HCT116 (cell line): Measurements from ENCODE around the gene KIAA0825.

Source experiments
- CTCF ChIP-seq, 3 experiments: fragments of 200-600 bp in 1 of 3; sonication (generic) in 1 of 3; IDR thresholded peaks in 2 of 3; conservative IDR thresholded peaks in 1 of 3; 2 replicates each; pipeline ENCODE4 v1.5.1; 2012 to 2017; ENCODE audit warnings: low read depth in 2 of 3, low read length in 2 of 3, antibody characterized with exemption in 1 of 3, borderline replicate concordance in 1 of 3, control low read depth in 1 of 3, mild to moderate bottlenecking in 1 of 3, mixed read lengths in 1 of 3, mixed run types in 1 of 3, moderate library complexity in 1 of 3; ENCODE audit not compliant: insufficient read depth in 1 of 3
- EGR1 ChIP-seq: IDR thresholded peaks from 2 replicates; pipeline ENCODE4 v1.6.1; 2012; ENCODE audit warnings: low read depth
- EZH2 ChIP-seq: fragments of 200-600 bp; sonication (generic); IDR thresholded peaks from 2 replicates; pipeline ENCODE4 v1.6.1; 2017; ENCODE audit warnings: antibody characterized with exemption, mixed run types
- EZH2phosphoT487 ChIP-seq: fragments of 200-600 bp; IDR thresholded peaks from 2 replicates; pipeline ENCODE4 v1.6.1; 2018; ENCODE audit warnings: antibody characterized with exemption, borderline replicate concordance
- POLR2A ChIP-seq: IDR thresholded peaks from 2 replicates; pipeline ENCODE4 v1.7.0; 2011; ENCODE audit warnings: borderline replicate concordance; ENCODE audit not compliant: insufficient read depth, insufficient read length; ENCODE audit errors: extremely low read depth
- POLR2AphosphoS5 ChIP-seq: IDR thresholded peaks from 2 replicates; pipeline ENCODE4 v1.6.1; 2011; ENCODE audit warnings: mild to moderate bottlenecking, low read depth, low read length, moderate library complexity
- RAD21 ChIP-seq: IDR thresholded peaks from 2 replicates; pipeline ENCODE4 v1.6.1; 2012; ENCODE audit warnings: low read depth, mild to moderate bottlenecking
- REST ChIP-seq: IDR thresholded peaks from 2 replicates; pipeline ENCODE4 v1.6.1; 2012; ENCODE audit warnings: low read depth
- SIN3A ChIP-seq: IDR thresholded peaks from 2 replicates; pipeline ENCODE4 v1.6.1; 2012; ENCODE audit warnings: low read depth
- SP1 ChIP-seq: IDR thresholded peaks from 2 replicates; pipeline ENCODE4 v1.6.1; 2012; ENCODE audit warnings: low read depth
- ZFX ChIP-seq: fragments of 450-650 bp; IDR thresholded peaks from 2 replicates; pipeline ENCODE4 v1.6.1; 2017
- ZNF274 ChIP-seq: fragments of 200-500 bp; sonication (Bioruptor generic); IDR thresholded peaks from 2 replicates; pipeline ENCODE4 v1.6.1; 2014; ENCODE audit warnings: mild to moderate bottlenecking, low read depth, low read length, inconsistent platforms
- TF ChIP-seq, protein P1 (sequence below): IDR thresholded peaks from 2 replicates; pipeline ENCODE4 v1.6.1; 2011; ENCODE audit warnings: mild to moderate bottlenecking, low read length, moderate library complexity; ENCODE audit not compliant: insufficient replicate concordance; ENCODE audit errors: extremely low read depth

GRCh38 chr5:94308442-94308841 lies 310.0 kb downstream of the KIAA0825 start:
- TF ChIP-seq POLR2AphosphoS5 (no peak), POLR2A (no peak), SIN3A (no peak), CTCF (IDR thresholded peaks at IDR 0.05 in 2 of 3, conservative IDR thresholded peaks at IDR 0.05 in 1 of 3; ENCODE audit: borderline replicate concordance in 1 of 3, insufficient read depth in 1 of 3, low read depth in 2 of 3, low read length in 2 of 3) (no peak), EZH2 (no peak), REST (no peak), EZH2phosphoT487 (no peak), EGR1 (no peak), SP1 (no peak), ZNF274 (no peak), ZFX (no peak), RAD21 (no peak)
- TF ChIP-seq, protein P1, sequence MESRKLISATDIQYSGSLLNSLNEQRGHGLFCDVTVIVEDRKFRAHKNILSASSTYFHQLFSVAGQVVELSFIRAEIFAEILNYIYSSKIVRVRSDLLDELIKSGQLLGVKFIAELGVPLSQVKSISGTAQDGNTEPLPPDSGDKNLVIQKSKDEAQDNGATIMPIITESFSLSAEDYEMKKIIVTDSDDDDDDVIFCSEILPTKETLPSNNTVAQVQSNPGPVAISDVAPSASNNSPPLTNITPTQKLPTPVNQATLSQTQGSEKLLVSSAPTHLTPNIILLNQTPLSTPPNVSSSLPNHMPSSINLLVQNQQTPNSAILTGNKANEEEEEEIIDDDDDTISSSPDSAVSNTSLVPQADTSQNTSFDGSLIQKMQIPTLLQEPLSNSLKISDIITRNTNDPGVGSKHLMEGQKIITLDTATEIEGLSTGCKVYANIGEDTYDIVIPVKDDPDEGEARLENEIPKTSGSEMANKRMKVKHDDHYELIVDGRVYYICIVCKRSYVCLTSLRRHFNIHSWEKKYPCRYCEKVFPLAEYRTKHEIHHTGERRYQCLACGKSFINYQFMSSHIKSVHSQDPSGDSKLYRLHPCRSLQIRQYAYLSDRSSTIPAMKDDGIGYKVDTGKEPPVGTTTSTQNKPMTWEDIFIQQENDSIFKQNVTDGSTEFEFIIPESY, result no peak
